K562 (cell line): ENCODE data around the gene RAP1GAP2. TPM values are rescaled to one million over a fixed set of nuclear protein-coding genes. Genes with fewer than 3 reads are reported as not detected.

Experiments used
- ARHGAP35 ChIP-seq: fragments of 450-650 bp; IDR thresholded peaks from 2 replicates; pipeline ENCODE4 v1.6.1; 2018; ENCODE audit not compliant: partially characterized antibody
- ETV1 ChIP-seq: fragments of 450-650 bp; conservative IDR thresholded peaks from 2 replicates; pipeline ENCODE4 v1.6.1; 2016; ENCODE audit warnings: missing genetic modification characterization, control low read depth, low read depth, missing compliant biosample characterization
- ETV6 ChIP-seq, 3 experiments: fragments of 150-350 bp in 1 of 3; sonication (generic) in 1 of 3; formaldehyde crosslinking in 1 of 3; IDR thresholded peaks; 2 replicates each; pipeline versions ENCODE4 v1.6.1 to v1.8.0; 2014 to 2022; ENCODE audit warnings: borderline replicate concordance in 2 of 3, low read depth in 2 of 3, antibody characterized with exemption in 1 of 3, low read length in 1 of 3, mild to moderate bottlenecking in 1 of 3, missing genetic modification reagents in 1 of 3
- JUND ChIP-seq, 2 experiments: IDR thresholded peaks; 2 replicates in 1 of 2; 3 replicates in 1 of 2; pipeline ENCODE4 v1.6.1; 2011; ENCODE audit warnings: borderline replicate concordance in 2 of 2, low read depth in 2 of 2, low read length in 2 of 2, improper control_type of control experiment in 1 of 2, missing biosample characterization in 1 of 2, missing genetic modification characterization in 1 of 2, missing genetic modification reagents in 1 of 2
- MECOM ChIP-seq: fragments of 250-450 bp; sonication (Bioruptor Pico); IDR thresholded peaks from 2 replicates; pipeline ENCODE4 v1.8.0; 2022; ENCODE audit warnings: inconsistent platforms
- NR2F6 ChIP-seq: fragments of 450-650 bp; formaldehyde crosslinking; IDR thresholded peaks from 2 replicates; pipeline ENCODE4 v1.4.0; 2020; ENCODE audit warnings: mild to moderate bottlenecking
- NUFIP1 ChIP-seq: fragments of 450-650 bp; IDR thresholded peaks from 2 replicates; pipeline ENCODE4 v1.6.1; 2018; ENCODE audit not compliant: partially characterized antibody
- PHB ChIP-seq: fragments of 250-450 bp; sonication (Bioruptor Pico); IDR thresholded peaks from 2 replicates; pipeline ENCODE4 v1.5.0; 2021
- RAD21 ChIP-seq, 2 experiments: fragments of 250-450 bp in 1 of 2; fragments of 450-650 bp in 1 of 2; sonication (Bioruptor Pico) in 1 of 2; formaldehyde crosslinking in 1 of 2; IDR thresholded peaks in 1 of 2; conservative IDR thresholded peaks in 1 of 2; 2 replicates each; pipeline versions ENCODE4 v1.4.0 to v1.8.0; 2020 to 2022; ENCODE audit warnings: mild to moderate bottlenecking in 2 of 2, moderate library complexity in 1 of 2
- RCOR1 ChIP-seq, 2 experiments: IDR thresholded peaks; 2 replicates each; pipeline ENCODE4 v1.6.1; 2012; ENCODE audit warnings: low read depth in 2 of 2, low read length in 2 of 2, borderline replicate concordance in 1 of 2, improper control_type of control experiment in 1 of 2
- SMAD4 ChIP-seq: fragments of 250-450 bp; sonication (Bioruptor Pico); conservative IDR thresholded peaks from 2 replicates; pipeline ENCODE4 v1.8.0; 2021; ENCODE audit warnings: inconsistent platforms, mild to moderate bottlenecking, moderate library complexity
- SMARCA4 ChIP-seq: fragments of 450-650 bp; IDR thresholded peaks from 2 replicates; pipeline ENCODE4 v1.6.1; 2016
- STAT5A ChIP-seq: IDR thresholded peaks from 2 replicates; pipeline ENCODE4 v1.6.1; 2012; ENCODE audit warnings: low read length, inconsistent platforms, borderline replicate concordance
- TAF15 ChIP-seq: fragments of 200-400 bp; formaldehyde crosslinking; IDR thresholded peaks from 2 replicates; pipeline ENCODE4 v1.6.1; 2017; ENCODE audit warnings: mild to moderate bottlenecking, low read depth, low read length, moderate library complexity
- TARDBP ChIP-seq: fragments of 450-650 bp; IDR thresholded peaks from 2 replicates; pipeline ENCODE4 v1.6.1; 2016
- TCF15 ChIP-seq: fragments of 250-450 bp; sonication (Bioruptor Pico); IDR thresholded peaks from 2 replicates; pipeline ENCODE4 v1.8.0; 2022; ENCODE audit warnings: moderate library complexity, mild to moderate bottlenecking, inconsistent platforms
- THRAP3 ChIP-seq: fragments of 450-650 bp; IDR thresholded peaks from 2 replicates; pipeline ENCODE4 v1.6.1; 2016; ENCODE audit warnings: mild to moderate bottlenecking, inconsistent platforms, borderline replicate concordance
- THRB ChIP-seq: fragments of 450-650 bp; formaldehyde crosslinking; conservative IDR thresholded peaks from 2 replicates; pipeline ENCODE4 v1.4.0; 2022; ENCODE audit warnings: mild to moderate bottlenecking, missing genetic modification characterization
- ZNF165 ChIP-seq: fragments of 250-450 bp; sonication (Bioruptor Pico); IDR thresholded peaks from 2 replicates; pipeline ENCODE4 v1.4.0; 2020; ENCODE audit warnings: borderline replicate concordance
- ZNF263 ChIP-seq: sonication (generic); formaldehyde crosslinking; IDR thresholded peaks from 2 replicates; pipeline ENCODE4 v1.8.0; 2022; ENCODE audit warnings: mild to moderate bottlenecking, missing genetic modification reagents, borderline replicate concordance
- ZNF384 ChIP-seq: IDR thresholded peaks from 2 replicates; pipeline ENCODE4 v1.6.1; 2012; ENCODE audit warnings: low read depth, low read length, improper control_type of control experiment
- ZNF639 ChIP-seq, 2 experiments: fragments of 200-800 bp in 1 of 2; sonication (Bioruptor generic) in 1 of 2; sonication (generic) in 1 of 2; formaldehyde crosslinking in 1 of 2; IDR thresholded peaks in 1 of 2; conservative IDR thresholded peaks in 1 of 2; 2 replicates each; pipeline versions ENCODE4 v1.5.0 to v1.6.1; 2016 to 2020; ENCODE audit warnings: missing compliant biosample characterization in 1 of 2, missing genetic modification characterization in 1 of 2, missing genetic modification reagents in 1 of 2
- polyA plus RNA-seq, 8 experiments: library from polyadenylated mRNA; depleted of rRNA in 4 of 8; stranded (reverse) in 5 of 8; unstranded in 3 of 8; fragments of >200 nt; fragmentation: Nextera tagmentation in 2 of 8; fragmentation: Illumina TruSeq in 1 of 8; extraction: Ambion mirVana in 2 of 8; extraction: Trizol in 1 of 8; gene quantifications; 2 replicates each; pipeline versions ENCODE4 v1.2.1 to v1.2.3, GENCODE V29; 2011 to 2014; ENCODE audit warnings: inconsistent platforms in 1 of 8, missing spikeins in 1 of 8
- total RNA-seq, 7 experiments: library from RNA; depleted of rRNA in 6 of 7; stranded (reverse); fragments of >200 nt in 6 of 7; fragmentation: Illumina TruSeq in 2 of 7; extraction: Trizol in 2 of 7; gene quantifications; 2 replicates each; pipeline versions ENCODE4 v1.2.1 to v1.2.3, GENCODE V29; 2011 to 2021; ENCODE audit warnings: low replicate concordance in 1 of 7

The RAP1GAP2 gene
- total and polyA plus RNA-seq, 9 of the 15 experiments (the other 6 are each of a cell fraction or from before 2014, with no cell fraction given), result 0.01 to 1.3 (median 0.42) TPM; not detected in 1

GRCh38 chr17:2786176-2786881, 9.9 kb upstream of the RAP1GAP2 start (continued):
- TF ChIP-seq TCF15 (CRISPR knock-in tag), result no peak
- TF ChIP-seq PHB (CRISPR knock-in tag), result no peak
- 0 out of 2 replicates have a peak, but pooled peaks have one; percentile 16 for TF ChIP-seq SMAD4
- TF ChIP-seq SMARCA4, result no peak
- TF ChIP-seq JUND (IDR thresholded peaks at IDR 0.05; ENCODE audit: borderline replicate concordance, low read depth, low read length), result peak; percentile 13; the same call in 1 of the 2 replicates
- TF ChIP-seq JUND (tag; IDR thresholded peaks at IDR 0.05; ENCODE audit: borderline replicate concordance, low read depth, low read length), result no peak; the same call in 2 of the 3 replicates
- peak; percentile 51 to 72 for TF ChIP-seq RAD21 (CRISPR knock-in tag; conservative IDR thresholded peaks at IDR 0.05 in 1 of 2, IDR thresholded peaks at IDR 0.05 in 1 of 2)
- TF ChIP-seq ZNF639 (CRISPR knock-in tag; conservative IDR thresholded peaks at IDR 0.05 in 1 of 2, IDR thresholded peaks at IDR 0.05 in 1 of 2), result no peak
- TF ChIP-seq ZNF263, result no peak
- 0 out of 4 replicates have a peak, but pooled peaks of 1 of the 2 experiments have one; percentile 37 for TF ChIP-seq RCOR1 (IDR thresholded peaks at IDR 0.05; ENCODE audit: borderline replicate concordance in 1 of 2, low read depth in 2 of 2, low read length in 2 of 2)
- no peak for TF ChIP-seq THRB (CRISPR knock-in tag)
- TF ChIP-seq NUFIP1, result no peak
- TF ChIP-seq ETV1 (tag), result peak; percentile 33; the same call in 1 of the 2 replicates
- no peak for TF ChIP-seq THRAP3
- TF ChIP-seq TAF15, result no peak
- no peak for TF ChIP-seq STAT5A
- no peak for TF ChIP-seq MECOM
- TF ChIP-seq ZNF165 (CRISPR knock-in tag), result no peak
- no peak for TF ChIP-seq ARHGAP35
- no peak for TF ChIP-seq ETV6 (IDR thresholded peaks at IDR 0.05; ENCODE audit: borderline replicate concordance in 1 of 2, low read depth in 2 of 2, low read length in 1 of 2)
- no peak for TF ChIP-seq ETV6 (CRISPR knock-in tag; IDR thresholded peaks at IDR 0.05; ENCODE audit: borderline replicate concordance)
- no peak for TF ChIP-seq TARDBP
- TF ChIP-seq NR2F6 (CRISPR knock-in tag), result no peak
- TF ChIP-seq ZNF384, result peak; percentile 6; the same call in 1 of the 2 replicates
